ELR (cell line): ENCODE results near the gene ST8SIA5.

Source experiments
- DNase-seq: peaks from one replicate; pipeline ENCODE4 v3.0.0-alpha.2; 2015; ENCODE audit warnings: low read depth

The ST8SIA5 gene

DNA sequence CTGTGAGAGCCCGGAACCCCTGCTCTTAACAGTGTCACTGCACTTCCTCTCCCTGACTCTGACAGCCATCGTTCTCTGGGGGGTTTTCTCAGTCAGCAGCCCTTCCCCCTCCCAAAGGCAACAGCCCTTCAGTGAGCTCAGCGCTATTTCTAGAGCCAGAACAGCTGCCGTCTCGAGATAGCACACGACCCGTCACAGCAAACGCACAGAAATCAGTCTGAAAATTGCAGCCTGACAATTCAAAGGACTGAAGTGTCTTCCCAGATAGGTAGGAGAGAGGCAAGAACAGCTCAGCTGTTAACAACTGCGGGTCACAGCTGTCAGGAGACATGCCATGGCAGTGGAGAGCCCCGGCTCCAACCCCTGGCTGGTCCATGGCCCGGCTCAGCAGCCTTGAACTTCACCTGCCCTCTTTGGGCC is 45.4 kb downstream of the ST8SIA5 start:
- no peak for DNase-seq

DNA sequence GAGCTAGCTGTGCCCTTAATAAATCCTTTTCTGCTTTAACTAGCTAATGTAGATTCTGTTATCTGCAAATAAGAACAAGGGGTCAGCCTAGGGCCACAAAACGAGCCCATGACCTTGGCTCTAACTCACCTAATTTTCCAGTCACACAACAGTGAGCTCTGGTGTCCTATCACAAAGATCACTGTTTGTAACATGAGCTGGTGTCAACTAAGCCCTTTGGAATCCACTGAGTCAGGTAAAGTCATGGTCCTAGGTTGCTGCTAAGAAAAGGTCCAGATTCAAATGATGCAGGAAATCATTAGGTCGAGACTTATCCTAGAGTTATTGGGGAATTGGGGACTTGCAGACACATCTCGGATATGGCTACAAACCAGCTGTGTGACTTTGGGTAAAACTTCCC is 49.9 kb downstream of the ST8SIA5 start:
- DNase-seq, result peak; percentile 67

DNA sequence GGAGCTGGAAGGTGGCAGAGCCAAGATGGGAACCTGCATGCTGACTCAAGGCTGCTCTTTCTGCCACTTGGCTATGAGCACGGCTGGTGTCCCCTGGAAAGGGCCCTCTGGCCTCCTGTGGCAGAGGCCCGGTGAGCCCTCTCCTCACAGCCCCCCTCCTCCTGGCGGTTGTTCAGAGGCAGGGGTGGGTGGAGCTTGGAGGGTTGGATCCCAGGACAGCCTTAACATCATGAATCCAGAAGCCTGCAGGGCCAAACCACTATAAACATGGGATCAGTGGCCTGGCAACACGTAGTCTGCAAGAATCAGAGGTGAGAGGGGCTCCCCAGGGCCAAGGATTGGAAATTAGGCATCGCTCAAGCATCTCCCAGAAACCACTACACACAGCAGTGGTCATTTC is 51.3 kb downstream of the ST8SIA5 start:
- no peak for DNase-seq

DNA sequence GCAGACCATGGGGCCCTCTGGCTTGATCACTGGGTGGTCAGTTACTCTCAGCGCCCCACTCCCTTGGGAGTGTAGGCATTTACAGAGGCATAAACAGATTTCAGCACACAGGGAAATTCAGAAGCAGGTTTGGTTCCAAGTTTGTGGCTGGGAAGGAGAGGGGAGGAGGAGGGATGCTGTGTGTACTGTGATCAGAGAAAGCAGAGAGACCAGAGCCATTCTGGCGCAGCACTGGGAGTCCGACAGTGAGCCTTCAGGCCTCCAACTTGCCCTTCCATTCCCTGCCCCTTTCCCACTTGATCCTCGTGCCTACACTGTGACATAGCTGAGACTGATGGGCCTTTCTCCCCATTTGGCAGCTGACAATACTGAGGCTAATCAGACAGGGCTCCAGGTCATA is 52.0 kb downstream of the ST8SIA5 start:
- no peak for DNase-seq

DNA sequence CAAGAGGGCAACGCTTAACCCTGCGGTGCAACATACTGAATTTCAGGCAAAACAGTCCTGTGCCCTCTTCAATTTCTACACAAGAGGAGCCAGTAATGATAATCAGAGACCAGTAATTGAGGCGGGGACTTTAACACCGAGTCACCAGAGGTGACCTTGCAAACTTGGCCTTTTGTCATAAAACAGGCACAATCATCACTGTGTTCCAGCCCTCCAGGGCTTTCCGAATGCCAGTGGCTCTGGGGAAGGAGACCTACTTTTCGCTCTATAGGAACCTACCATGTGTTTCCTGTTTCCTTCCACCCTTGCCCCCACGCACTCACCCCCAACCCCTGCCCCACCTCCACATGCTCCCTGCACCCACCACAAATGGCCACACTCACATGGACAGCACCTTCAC is 52.7 kb downstream of the ST8SIA5 start:
- DNase-seq, result no peak

DNA sequence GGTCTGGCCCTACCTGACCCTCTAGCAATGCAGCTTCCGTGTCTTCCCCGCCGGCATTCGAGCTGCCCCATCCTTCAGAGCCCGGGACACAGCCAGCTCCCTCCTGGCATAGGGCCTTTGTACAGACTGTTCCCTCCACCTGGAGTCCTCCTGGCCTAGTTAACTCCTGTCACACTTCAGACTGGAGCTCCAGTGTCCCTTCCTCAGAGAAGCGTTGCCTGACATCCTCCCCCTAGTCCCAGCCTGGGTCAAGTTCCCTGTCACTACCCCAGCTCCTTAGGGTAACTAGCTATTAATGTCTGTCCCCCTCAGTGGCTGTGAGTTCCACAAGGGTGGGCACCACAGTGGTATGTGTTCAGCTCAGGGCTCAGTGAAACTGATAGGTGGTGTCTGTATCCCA is 54.4 kb downstream of the ST8SIA5 start:
- DNase-seq, result no peak

DNA sequence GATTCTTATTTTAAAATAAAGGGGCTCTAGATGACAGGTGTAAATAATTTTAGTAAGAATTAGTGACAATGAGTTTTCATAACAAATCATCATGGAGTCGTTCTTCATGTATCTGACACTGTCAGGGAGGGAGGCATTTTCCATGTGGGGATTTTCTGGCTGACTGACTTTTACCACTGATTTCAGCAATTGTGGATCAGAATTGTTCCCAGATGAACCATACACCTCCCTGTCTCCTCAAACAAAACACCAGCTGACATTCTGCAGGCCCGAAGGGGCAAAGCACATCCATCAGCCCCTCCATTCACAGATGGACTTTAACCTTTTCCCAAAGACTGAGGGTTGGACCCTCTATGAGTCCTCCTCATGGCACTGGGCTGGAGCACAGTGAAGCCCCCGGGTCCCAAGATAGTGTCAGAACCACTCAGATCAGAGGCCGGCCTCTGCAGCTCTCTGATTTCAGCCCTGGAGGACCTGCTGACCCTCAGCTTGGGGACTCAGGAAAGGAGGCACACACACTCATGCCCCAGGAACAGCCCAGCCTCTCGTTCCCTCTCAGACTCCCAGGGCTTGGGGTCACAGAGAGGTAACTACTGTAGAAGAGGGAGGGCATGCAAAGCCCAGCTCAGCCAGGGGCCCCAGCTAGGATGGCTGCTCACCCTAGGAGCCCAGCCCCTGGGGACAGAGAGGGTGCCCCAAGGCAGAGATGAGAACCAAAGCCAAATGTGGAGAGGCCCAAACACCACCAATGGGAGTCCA is 56.6 kb downstream of the ST8SIA5 start:
- no peak for DNase-seq

DNA sequence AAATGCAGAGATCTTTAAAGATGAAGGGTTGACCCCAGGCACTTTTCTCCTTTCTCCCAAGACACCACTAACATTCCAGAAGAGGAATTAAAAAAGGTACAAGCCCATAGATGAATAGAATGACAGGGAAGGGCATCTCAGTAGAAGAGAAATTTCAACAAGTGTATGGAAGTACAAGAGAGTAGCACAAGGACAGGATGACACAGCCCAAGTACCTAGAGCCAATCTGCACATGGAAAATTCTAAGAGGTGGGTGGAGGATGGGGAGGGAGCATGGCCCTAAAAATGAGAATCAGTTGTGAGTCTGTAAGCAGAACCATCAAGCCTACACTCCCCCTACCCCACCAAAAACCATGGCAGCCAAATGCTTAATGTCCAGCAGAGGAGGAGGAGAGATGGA is 60.2 kb downstream of the ST8SIA5 start:
- no peak for DNase-seq

DNA sequence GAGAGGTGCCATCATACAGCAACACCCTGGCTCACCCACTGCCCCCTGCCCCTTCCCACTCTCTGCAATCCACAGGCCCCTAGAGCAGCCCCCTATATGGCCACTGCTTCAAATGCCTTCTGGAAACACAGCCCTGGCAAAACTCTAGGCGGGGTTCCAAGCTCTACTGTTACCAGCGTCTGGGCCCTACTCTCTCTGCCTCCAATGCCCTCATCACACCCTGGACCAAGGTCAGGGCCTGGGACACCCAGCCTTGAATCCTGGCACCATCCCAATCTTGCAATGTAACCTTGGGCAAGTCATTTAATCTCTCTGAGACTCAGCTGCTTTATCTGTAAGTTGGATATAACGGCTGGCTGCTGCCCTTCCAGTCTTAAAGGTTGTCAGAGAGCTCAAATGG is 60.6 kb downstream of the ST8SIA5 start:
- DNase-seq, result no peak

DNA sequence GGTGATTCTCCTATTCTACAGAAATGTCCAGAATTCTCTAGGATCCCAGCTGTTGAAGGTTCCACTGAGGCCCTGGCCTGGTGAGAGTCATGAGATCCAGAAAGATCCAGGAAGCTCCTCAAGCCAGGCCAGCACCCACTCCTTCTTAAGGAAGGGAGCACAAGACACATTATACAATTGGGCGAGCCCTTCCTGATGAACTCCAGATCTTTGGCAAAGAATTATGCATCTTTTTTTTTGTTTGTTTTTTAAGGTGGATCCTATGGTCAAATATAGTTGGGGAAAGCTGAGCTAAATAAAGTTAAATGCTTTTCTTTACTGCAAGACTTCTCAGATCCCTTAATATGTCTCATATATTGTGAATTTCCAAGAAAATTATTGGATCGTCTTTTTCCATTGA is 62.9 kb downstream of the ST8SIA5 start:
- no peak for DNase-seq

DNA sequence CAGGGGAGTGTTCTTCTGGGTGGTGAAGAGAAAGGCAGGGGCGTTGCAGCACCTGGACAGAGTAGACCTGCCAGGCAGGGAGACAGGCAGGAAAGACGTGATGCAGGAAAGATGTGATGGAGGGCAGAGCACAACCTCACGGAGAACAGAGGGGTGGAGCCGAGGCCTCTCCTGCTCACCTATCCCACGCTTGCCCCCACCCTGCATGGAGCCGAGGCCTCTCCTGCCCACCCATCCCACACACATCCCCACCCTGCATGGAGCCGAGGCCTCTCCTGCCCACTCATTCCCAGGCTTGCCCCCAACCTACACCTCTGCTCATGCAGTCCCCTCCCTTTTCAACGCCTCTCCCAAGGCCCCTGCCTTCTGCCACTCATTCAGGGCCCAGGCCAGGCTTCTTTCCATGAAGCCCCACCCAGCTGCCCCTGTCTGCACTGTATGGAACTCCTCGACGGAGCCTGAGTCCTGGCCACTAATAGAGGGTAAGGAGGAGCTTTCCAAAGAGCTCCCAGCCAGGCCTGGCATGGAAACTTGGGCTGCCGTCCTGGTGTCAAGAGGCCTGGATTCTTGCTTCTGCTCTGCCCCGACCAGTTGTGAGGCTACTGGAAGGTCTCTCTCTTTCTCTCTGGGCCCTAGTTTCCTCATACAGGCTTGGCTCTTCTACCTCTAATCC is 67.9 kb downstream of the ST8SIA5 start:
- no peak for DNase-seq

DNA sequence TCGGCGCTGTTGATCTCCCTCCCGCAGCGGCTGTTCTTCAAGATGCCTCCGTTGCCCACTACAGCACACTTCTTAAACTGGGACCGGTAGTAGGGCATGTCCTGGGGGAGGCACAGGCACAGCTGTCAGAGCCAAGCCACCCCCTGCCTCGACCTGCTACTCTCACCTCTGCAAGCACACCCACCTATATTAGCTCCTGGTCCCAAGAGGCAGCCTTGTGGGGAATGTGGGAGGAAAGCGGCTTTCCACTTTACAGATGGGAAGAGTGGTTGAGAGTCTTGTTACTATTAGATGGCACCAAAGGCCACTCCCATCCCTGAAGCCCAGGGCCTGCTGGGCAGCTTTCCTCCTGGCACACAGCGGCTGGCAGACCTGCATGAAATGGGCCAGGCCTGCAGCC is 70.7 kb downstream of the ST8SIA5 start:
- no peak for DNase-seq

DNA sequence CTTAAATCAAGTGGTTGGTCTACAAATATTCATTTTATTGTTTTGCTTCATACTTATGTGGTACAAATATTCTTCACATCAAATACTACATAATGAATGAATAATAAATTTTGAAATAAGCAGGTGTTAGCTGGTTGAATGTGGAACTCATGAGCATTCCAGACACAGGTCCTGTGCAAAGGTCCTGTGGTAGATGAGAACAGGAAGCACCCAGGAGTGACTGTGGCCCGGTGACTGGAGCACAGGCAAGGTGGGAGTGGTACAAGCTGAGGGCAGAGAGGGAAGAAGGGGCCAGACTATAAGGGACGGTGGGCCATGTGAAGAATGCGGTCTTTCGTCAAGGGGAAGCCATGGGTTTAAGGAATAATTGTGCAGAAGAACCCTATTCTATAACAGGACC is 73.6 kb downstream of the ST8SIA5 start:
- DNase-seq, result no peak

DNA sequence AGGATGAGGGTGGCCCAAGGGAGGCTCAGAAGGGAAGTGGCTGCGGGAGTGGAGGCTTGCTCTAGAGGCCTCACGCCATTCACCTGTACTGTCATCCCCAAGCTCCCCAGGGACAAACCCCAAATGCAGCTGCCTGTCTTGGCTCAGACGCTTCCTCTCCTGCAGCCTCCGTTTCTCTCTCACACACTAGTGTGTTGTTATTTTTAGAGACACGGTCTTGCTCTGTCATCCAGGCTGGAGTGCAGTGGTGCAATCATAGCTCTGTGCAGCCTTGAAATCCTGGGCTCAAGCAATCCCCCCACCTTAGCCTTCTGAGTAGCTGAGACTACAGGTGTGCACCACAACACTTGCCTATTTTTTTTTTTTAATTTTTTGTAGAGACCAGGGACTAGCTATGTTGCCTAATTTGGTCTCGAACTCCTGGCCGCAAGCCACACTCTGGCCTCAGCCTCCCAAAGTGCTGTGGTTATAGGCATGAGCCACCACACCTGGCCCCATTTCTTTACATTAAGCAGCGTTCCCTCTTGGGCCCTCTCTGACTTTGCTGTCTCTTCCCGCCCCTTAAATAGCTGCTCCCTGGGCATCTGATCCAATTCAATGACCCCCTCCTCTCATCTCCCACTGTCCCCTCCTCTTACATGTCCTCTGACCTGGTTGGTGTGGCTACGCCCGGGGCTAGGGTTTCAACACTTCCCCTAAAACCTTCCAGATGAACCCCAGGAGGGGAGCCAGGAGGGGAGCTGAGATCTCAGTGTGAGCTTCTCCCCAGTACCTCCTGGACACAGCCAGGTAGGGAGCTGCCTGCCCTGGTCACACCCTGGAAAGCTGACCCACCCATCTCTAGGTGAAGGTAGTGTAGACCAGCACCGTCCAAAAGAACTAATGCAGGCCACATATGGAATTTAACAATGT is 75.8 kb downstream of the ST8SIA5 start:
- no peak for DNase-seq

DNA sequence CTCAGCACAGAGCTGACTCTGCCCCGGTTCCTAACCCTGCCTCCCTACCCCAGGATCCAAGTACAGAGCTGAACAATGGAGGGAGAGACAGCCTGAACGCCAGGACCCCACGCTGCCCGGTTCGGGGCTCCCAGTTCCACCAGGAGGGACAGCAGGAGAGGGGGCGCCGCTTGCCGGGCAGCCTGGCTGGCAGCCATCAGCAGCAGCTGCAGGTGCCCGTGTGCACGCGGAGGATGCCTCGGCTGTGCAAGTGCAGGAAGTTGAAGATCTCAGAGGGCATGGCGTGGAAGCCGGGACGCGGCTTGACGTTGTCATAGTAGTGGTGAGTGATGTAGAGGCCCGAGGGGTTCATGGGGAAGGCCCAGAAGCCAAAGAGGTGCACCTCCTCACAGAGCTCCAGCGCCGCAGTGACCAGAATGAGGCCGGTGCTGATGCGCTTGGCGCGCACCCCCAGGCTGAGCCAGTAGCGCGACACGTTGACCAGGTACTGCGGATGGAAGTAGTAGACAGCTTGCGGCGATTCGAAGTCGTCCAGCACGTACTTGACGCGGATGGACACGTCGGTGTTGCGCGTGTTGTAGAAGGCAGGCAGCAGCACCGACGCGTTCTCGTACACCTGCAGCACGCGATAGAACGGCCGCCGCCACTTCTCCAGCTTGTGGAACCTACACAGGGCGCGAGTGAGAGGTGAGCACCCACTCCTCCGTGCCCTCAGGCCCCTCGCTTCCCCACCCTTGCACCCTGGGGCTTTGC is 76.8 kb downstream of the ST8SIA5 start:
- DNase-seq, result no peak

DNA sequence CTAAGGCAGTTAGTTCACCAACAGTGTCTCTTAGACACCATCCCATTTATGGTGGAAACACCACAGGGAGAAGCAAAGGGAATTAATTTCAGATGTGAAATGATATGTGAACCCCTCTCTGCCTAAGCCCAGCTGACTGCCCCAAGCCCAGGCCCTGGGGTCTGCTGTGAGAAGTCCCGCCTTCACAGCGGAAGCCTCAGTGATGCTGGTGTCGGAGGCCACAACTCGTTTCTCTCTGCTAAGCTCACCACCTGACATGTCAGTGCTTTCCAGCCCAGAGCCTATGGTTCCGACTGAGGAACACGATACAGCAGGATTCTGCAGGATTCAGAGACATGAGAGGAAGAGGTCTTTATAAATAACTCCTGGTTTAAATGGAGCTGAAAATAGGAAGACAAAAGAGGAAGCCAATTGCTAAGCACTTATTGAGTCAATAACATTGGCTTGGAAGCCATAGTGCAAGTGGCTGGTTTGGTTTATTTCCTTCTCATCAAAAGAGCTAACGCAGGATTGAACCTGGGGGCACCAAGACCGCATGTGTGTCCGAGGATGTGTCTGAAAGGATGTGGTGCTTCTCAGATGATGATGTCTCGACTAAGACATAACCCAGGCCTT is 78.0 kb downstream of the ST8SIA5 start:
- no peak for DNase-seq

DNA sequence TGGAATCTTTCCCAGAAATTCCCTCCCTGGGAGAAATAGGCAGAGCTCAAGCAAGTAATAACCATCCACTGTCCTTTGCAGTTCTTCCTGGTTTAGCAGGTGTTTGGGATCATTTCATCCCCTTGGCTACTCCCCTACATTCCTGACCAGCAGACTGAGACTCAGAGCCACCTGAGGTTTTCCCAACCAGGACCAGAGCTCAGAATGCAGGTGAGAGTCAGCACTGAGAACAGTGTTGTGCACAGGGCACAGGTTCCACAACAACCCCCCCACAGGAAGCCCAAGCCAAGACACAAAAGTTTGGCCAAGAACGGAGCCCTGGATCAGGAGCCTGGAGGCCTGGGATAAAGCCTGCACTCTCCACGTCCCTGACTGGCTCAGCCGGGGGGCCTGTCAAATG is 78.8 kb downstream of the ST8SIA5 start:
- DNase-seq, result no peak

DNA sequence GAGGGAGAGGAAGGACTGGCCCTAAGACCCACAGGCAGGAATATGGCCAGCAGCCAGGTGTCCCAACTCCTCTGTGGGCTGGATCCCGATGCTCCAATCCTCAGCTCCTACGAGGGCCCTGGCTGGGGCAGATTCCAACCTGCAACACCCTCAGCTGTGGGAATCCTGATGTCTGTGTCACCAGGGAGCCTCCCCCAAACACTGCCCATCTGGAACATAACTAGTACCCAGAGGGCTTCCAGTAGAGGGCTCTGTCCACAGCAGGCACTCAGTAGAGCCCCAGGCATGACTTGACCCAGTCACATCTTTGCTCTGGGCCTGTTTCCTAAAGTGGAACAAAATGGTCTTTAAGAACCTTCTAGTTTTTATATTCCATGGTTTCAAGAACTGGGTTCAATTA is 79.2 kb downstream of the ST8SIA5 start:
- DNase-seq, result peak; percentile 42

DNA sequence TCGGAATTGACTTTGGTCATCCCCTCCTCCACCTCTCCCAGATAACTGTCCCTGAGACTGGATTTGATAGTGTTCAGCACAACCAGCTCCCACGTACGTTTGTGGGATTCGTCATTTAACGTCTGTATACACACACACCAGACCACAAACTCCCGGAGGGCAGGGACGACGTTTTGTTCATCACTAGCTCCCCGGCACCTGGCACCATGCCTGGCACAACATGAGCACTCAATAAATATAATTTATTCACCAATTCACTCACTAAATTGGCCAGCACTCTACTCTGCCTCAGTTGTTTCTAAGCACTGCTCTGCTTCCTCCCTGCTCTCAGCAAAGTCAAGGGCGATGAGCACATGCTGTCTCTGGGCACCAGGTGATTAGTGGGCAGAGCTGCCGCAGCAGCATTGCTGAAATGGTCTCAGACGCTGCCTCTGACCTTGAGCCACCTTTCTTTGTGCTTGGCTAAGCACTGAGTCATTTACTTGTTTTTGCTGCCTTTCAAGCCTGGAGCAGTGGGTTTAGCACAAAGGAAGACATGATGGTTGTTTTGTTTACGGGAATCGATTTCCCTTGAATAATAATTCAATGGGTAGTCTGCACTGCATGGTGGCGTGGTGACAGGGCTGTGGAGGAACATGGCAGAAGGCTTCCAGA is 80.5 kb downstream of the ST8SIA5 start:
- peak; percentile 54 for DNase-seq

DNA sequence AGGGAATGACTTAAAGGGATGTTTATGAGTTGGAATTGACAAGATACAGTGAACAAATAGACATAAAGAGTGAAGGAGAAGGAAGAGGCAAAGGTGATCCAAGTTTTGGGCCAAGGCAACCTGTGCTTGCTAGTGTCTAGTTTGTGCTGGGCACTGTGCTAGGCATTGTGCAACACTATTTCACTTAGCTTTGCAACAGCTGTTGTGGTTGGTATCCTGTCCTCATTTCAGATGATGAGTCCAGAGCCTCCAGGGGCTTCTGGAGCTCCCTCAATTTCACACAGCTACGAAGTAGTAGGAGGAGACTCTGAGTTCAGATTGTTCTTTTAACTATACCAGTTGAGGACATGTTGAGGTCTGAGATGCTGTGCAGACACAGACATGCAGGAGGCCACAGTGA is 81.7 kb downstream of the ST8SIA5 start:
- no peak for DNase-seq
